Activated CD8-positive, alpha-beta memory T cell treated with anti-CD3 and anti-CD28 coated beads, Interleukin-2, amount 10 ng/mL, durations not matched to agents 7 days and 5 days (primary cell): ENCODE results near the gene ATP11A. TPM values are rescaled to one million over a fixed set of nuclear protein-coding genes. Genes with fewer than 3 reads are reported as not detected.

ENCODE experiments used
- ATAC-seq: fragments of 150-1000 bp; cut with Tn5 transposase; one replicate; pipeline ENCODE4 v1.10.0; 2021; ENCODE audit warnings: moderate library complexity
- CTCF ChIA-PET: fragments of 350-600 bp; sonication (Branson Sonifier 250); formaldehyde crosslinking; loops from one replicate; lab custom pipeline; 2021; ENCODE audit warnings: antibody characterized with exemption; lab: Charles Lee
- DNase-seq: peaks from one replicate; pipeline ENCODE4 v3.0.0-alpha.2; 2020
- H3K27ac Mint-ChIP-seq: one replicate; pipeline ENCODE4 v1.8.0; 2021; ENCODE audit warnings: mild to moderate bottlenecking, mixed read lengths
- H3K27me3 Mint-ChIP-seq: one replicate; pipeline ENCODE4 v1.8.0; 2021; ENCODE audit warnings: mixed read lengths
- H3K36me3 Mint-ChIP-seq: one replicate; pipeline ENCODE4 v1.8.0; 2021; ENCODE audit warnings: mild to moderate bottlenecking, mixed read lengths
- H3K4me1 Mint-ChIP-seq: one replicate; pipeline ENCODE4 v1.8.0; 2021; ENCODE audit warnings: mixed read lengths
- H3K4me3 Mint-ChIP-seq: one replicate; pipeline ENCODE4 v1.8.0; 2021; ENCODE audit warnings: mild to moderate bottlenecking, moderate library complexity, mixed read lengths
- H3K9me3 Mint-ChIP-seq: one replicate; pipeline ENCODE4 v1.8.0; 2022; ENCODE audit warnings: low read depth, mixed read lengths
- total RNA-seq, 2 experiments: library from RNA; stranded (reverse); gene quantifications; one replicate each; pipeline ENCODE4 v1.2.3, GENCODE V29; 2021

ATP11A gene
- total RNA-seq, 2 experiments from 2014 or later: 40.0 to 43.5 TPM

DNA sequence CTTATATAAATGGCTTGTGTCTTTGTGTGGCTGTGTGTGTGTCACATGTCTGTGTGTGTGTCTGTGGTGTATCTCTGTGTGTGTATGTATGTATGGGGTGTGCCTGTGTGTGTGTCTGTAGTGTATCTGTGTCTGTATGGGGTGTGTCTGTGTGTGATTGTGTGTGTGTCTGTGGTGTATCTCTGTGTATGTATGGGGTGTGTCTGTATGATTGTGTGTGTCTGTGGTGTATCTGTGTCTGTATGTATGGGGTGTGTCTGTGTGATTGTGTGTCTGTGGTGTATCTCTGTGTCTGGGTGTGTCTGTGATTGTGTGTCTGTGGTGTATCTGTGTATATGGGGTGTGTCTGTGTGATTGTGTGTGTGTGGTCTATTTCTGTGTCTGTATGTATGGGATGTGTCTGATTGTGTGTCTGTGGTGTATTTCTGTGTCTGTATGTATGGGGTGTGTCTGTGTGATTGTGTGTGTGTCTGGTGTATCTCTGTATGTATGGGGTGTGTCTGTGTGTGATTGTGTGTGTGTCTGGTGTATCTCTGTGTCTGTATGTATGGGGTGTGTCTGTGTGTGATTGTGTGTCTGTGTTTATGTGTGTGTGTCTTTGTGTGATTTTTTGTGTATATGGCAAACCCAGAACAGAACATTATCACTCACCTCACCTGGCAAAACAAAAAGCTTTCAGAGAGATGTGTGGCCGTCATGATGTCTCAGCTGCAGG, 223.0 kb downstream of the ATP11A start:
- H3K4me1 Mint-ChIP-seq: no peaks in the 10 kb centered on the region
- no peak overlapping the region for H3K4me3 Mint-ChIP-seq
- no peak for ATAC-seq
- no peaks in the 10 kb centered on the region for H3K27me3 Mint-ChIP-seq
- DNase-seq: no peak
- CTCF ChIA-PET: no interaction called here
- no peaks in the 10 kb centered on the region for H3K36me3 Mint-ChIP-seq
- no peaks in the 10 kb centered on the region for H3K9me3 Mint-ChIP-seq
- H3K27ac Mint-ChIP-seq: no peak overlapping the region

DNA sequence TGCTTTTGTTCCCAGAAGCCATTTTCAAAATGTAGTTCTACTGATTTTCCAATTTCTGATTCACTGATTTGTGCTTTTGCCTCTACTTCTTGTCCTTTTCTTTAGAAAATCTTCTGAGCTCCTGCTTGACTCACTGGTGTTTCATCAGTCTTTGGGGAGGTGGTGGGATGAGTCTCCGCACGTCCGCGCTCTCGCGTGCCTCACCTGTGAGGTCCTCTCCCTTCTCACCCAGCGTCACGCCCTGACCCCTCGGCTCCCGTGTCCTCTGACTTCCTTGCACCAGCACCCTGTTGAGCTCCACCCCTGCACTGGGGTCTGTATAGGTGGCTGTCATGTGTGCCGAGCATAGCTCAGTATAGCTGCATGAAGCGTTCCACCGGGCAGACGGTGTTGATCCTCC, 226.5 kb downstream of the ATP11A start:
- Mint-ChIP-seq H3K4me1 (no peaks in the 10 kb centered on the region), H3K27ac (no peak overlapping the region), H3K4me3 (no peak overlapping the region), H3K27me3 (no peaks in the 10 kb centered on the region), H3K9me3 (no peaks in the 10 kb centered on the region), H3K36me3 (no peaks in the 10 kb centered on the region)
- no peak for ATAC-seq
- DNase-seq: no peak
- CTCF ChIA-PET: no interaction called here

DNA sequence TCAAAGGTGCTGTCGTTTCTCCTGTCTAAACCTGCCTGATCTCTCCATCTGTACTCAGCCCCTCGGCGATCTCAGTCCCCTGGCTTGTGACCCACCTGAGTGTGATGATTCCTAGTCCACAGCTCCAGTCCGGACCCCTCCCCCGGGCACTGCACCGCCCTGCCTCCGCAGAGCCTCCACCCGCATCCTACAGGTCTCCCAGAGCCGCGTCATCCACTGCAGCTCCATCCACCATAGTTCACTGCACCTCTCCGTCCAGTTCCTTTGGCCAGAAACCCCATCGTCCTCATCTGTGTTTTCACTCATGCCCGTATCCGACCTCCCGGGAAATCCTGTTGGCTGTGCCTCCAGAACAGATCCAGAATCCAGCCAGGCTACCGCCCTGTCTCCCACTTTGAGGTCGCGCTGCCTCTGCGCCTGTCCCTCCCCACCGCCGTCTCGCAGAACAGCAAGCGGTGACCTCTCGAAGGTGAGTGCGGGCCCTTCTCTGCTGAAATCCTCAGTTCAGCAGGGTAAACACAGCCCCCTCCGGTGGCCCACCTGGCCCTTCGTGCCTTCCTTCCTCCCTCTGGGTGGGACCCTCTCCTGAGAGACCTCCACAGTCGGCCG, 227.3 kb downstream of the ATP11A start:
- no peak for DNase-seq
- Mint-ChIP-seq H3K27me3 (no peaks in the 10 kb centered on the region), H3K4me3 (no peak overlapping the region), H3K27ac (no peak overlapping the region), H3K36me3 (no peaks in the 10 kb centered on the region), H3K4me1 (no peaks in the 10 kb centered on the region), H3K9me3 (no peaks in the 10 kb centered on the region)
- CTCF ChIA-PET: no interaction called here
- ATAC-seq: no peak

DNA sequence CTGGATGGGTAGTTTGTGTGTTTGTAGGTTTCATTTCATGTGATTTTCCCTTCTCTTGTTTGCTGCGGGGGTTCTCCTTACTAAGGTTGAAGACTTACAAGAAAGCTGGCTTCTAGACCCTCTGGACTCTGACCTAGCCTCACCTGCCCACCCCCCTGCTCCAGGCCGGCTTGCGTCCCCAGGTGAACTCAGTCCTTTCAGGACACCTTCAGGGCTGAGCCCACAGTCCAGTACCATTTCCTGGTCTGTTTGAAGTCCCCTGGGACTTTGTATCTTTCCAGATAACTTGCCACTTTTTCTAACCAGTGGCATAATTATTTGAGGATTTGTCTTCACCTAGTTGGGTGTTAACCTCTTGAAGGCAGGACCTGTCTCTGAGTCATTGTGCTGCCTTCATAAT, 227.9 kb downstream of the ATP11A start:
- no peaks in the 10 kb centered on the region for H3K9me3 Mint-ChIP-seq
- DNase-seq: no peak
- H3K36me3 Mint-ChIP-seq: no peaks in the 10 kb centered on the region
- H3K4me1 Mint-ChIP-seq: no peaks in the 10 kb centered on the region
- ATAC-seq: no peak
- H3K27ac Mint-ChIP-seq: no peak overlapping the region
- H3K4me3 Mint-ChIP-seq: no peak overlapping the region
- CTCF ChIA-PET: no interaction called here
- no peaks in the 10 kb centered on the region for H3K27me3 Mint-ChIP-seq

DNA sequence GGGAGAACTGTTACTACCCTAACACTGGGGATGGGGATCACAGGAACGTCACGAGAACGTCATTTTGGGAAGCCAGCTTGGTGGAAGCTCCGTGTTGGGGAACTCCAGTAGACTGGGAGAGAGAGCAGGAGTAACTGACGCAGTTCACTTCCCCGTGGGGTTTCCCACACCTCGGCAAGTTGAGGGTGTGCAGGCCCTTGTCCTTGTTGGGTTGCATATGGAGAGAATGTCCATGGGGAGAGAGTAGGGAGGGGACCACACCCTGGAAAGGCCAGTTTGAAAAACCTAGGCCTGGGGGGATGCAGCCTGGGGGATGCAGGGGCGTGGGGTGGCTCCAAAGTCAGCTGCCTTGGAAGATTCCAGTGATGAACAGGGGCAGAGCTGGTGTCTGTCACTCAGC, 228.4 kb downstream of the ATP11A start:
- no peaks in the 10 kb centered on the region for H3K9me3 Mint-ChIP-seq
- no peak overlapping the region for H3K27ac Mint-ChIP-seq
- no peaks in the 10 kb centered on the region for H3K36me3 Mint-ChIP-seq
- H3K4me3 Mint-ChIP-seq: no peak overlapping the region
- H3K27me3 Mint-ChIP-seq: no peaks in the 10 kb centered on the region
- no peak for ATAC-seq
- CTCF ChIA-PET: no interaction called here
- no peaks in the 10 kb centered on the region for H3K4me1 Mint-ChIP-seq
- DNase-seq: no peak

DNA sequence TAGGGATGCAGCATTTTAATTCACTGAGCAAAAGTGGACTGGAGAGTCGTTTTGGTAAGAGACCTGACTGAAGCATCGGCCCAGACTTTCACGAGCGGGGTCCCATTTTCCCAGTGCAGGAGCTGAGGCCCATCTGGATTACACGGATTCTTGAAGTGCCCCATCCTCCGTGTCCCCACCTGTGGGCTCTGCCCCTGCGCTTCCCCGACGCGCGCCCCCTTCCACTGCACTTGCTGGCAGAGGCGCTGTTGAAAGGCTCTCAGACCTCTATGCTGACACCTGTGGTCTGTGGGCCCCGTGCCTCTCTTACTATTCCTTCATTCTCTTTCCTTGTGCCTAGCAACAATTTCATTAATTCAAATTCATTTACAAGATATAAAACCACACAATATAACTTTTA, 228.9 kb downstream of the ATP11A start:
- H3K4me3 Mint-ChIP-seq: no peak overlapping the region
- no peaks in the 10 kb centered on the region for H3K9me3 Mint-ChIP-seq
- H3K36me3 Mint-ChIP-seq: no peaks in the 10 kb centered on the region
- no peak for ATAC-seq
- CTCF ChIA-PET: no interaction called here
- H3K4me1 Mint-ChIP-seq: no peaks in the 10 kb centered on the region
- H3K27me3 Mint-ChIP-seq: peaks cover 3% of the 10 kb centered on the region
- no peak overlapping the region for H3K27ac Mint-ChIP-seq
- no peak for DNase-seq

DNA sequence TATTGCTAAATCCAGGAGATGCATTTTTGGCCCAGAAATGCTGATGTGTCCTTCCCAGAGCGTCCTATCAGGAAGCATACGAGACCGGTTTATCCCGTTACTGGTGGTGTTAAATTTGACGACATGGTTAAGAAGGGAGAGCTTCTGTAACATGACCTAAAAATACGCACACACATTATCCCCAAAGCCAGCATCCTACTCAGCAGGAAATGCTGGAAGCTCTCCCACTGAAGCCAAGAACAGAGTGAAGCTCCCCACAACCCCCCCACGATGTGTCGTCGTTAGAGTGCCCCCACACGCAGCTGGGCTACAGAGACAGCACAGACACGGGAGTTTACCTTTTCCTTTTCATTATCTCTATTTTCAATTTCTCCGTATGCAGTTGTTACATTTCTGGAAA, 234.1 kb downstream of the ATP11A start:
- no peak for DNase-seq
- H3K4me3 Mint-ChIP-seq: no peak overlapping the region
- H3K36me3 Mint-ChIP-seq: no peaks in the 10 kb centered on the region

DNA sequence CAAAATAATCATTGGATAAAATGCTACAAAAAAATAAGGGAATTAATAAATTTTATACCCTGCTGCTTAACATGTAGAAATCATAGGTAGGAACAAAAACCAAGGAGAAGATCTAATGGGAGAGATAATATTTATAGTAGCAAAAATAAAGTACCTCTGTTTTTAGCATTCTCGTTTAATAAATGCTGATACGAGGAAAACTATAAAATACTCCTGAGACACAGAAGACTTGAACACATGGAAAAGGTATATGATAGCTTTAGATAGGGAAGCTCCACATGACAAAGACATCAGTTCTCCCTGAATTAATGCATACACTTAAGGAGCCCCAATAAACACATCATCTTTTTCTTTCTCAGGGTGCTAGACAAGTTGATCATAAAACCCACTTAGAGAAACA, 234.5 kb downstream of the ATP11A start:
- DNase-seq: no peak
- CTCF ChIA-PET: no interaction called here
- H3K4me3 Mint-ChIP-seq: no peak overlapping the region
- peaks cover 6% of the 10 kb centered on the region for H3K4me1 Mint-ChIP-seq
- ATAC-seq: no peak
- peaks cover 27% of the 10 kb centered on the region for H3K27me3 Mint-ChIP-seq
- H3K27ac Mint-ChIP-seq: no peak overlapping the region
- no peaks in the 10 kb centered on the region for H3K9me3 Mint-ChIP-seq
- no peaks in the 10 kb centered on the region for H3K36me3 Mint-ChIP-seq

More for the DNA sequence above, 234.1 kb downstream of the ATP11A start:
- Mint-ChIP-seq H3K27me3 (peaks cover 23% of the 10 kb centered on the region), H3K9me3 (no peaks in the 10 kb centered on the region), H3K27ac (no peak overlapping the region), H3K4me1 (peaks cover 2% of the 10 kb centered on the region)
- ATAC-seq: no peak
- CTCF ChIA-PET: no interaction called here

DNA sequence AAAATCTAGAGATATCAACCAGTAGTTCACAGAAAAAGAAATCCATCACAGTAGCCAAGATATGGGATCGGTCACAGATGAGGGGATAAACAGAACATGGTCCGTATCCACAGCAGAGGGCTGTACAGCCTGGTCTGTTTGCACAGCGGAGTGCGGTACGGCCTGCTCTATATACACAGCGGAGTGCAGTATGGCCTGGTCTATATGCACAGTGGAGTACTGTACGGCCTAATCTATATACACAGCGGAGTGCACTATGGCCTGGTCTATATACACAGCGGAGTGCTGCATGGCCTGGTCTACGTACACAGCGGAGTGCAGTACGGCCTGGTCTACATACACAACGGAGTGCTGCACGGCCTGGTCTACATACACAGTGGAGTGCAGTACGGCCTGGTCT, 236.2 kb downstream of the ATP11A start:
- Mint-ChIP-seq H3K36me3 (no peaks in the 10 kb centered on the region), H3K4me3 (no peak overlapping the region), H3K9me3 (no peaks in the 10 kb centered on the region), H3K27me3 (peaks cover 38% of the 10 kb centered on the region), H3K27ac (no peak overlapping the region), H3K4me1 (peaks cover 17% of the 10 kb centered on the region)
- DNase-seq (no peak), ATAC-seq (no peak)
- CTCF ChIA-PET: no interaction called here

DNA sequence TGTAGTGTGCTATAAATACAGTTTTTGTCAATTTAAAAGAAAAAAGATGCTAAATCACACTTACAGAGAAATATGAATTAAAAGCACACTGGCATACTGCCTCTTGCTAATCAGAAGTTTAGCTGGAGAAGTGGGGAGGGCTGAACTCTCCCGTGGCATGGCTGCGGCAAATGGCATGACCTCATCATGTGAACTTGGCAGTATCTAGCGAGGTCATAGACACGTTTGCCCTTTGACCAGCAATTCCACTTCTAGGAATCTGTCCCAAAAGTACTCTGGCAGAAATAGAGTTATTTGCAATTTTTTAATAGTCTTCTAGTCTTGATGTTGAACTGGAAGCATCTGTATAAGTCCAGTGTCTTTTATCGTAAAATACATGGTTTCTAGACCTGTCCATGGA, 237.2 kb downstream of the ATP11A start:
- H3K36me3 Mint-ChIP-seq: no peaks in the 10 kb centered on the region
- no peak overlapping the region for H3K27ac Mint-ChIP-seq
- H3K4me1 Mint-ChIP-seq: peaks cover 17% of the 10 kb centered on the region
- CTCF ChIA-PET: no interaction called here
- no peak for DNase-seq
- H3K4me3 Mint-ChIP-seq: no peak overlapping the region
- peaks cover 38% of the 10 kb centered on the region for H3K27me3 Mint-ChIP-seq
- H3K9me3 Mint-ChIP-seq: no peaks in the 10 kb centered on the region
- ATAC-seq: no peak

DNA sequence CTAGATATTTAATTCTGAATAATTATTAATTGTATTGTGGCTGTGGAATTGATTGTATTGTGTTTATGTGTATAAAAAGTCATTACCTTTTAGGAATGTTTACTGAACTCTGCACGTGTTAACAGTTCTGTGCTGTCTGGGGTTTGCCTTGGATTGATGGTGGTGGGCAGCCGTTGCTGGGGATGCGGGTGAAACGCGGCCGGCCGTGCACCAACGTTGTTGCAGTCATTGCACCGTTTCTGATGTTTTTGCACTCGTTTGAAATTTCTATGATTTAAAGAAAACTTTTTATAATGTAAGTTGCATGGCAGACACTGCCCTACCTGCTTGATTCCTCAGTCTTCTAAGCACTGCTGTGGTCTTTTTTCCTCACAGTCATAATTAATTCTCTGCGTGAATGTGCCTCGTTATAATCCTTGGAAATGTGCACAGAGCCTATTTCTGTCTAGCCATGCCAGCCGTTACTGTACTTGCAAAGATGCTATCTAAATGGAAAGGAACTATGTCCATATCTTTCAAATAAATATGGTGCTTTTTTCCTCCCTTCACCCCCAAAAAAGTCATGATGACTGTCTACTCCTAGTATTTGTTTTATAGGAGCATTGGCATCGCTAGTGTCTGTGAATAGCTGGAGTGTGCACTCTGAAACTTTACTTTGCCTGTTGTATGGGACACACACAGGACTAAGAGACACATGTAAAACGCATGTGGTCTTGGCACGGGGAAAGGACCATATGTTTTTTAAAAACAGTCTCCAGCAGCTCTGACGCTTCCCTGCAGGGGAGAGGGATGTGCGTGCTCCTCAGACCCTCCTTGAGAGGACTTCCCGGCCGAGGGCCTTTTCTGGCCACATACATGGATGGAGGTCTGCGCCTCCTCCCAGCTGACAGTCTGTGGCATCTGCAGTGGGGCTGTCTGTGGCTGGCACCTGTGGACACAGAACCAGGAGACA, 238.5 kb downstream of the ATP11A start:
- H3K4me3 Mint-ChIP-seq: no peak overlapping the region
- CTCF ChIA-PET: interaction anchor here (1.7 kb wide), 1 partner anchor 15 kb away, joined by 3 read pairs; no protein-coding TSS in a partner anchor
- DNase-seq (no peak), ATAC-seq (no peak)
- no peaks in the 10 kb centered on the region for H3K36me3 Mint-ChIP-seq
- H3K4me1 Mint-ChIP-seq: peaks cover 17% of the 10 kb centered on the region
- no peak overlapping the region for H3K27ac Mint-ChIP-seq
- no peaks in the 10 kb centered on the region for H3K9me3 Mint-ChIP-seq
- H3K27me3 Mint-ChIP-seq: peaks cover 38% of the 10 kb centered on the region

DNA sequence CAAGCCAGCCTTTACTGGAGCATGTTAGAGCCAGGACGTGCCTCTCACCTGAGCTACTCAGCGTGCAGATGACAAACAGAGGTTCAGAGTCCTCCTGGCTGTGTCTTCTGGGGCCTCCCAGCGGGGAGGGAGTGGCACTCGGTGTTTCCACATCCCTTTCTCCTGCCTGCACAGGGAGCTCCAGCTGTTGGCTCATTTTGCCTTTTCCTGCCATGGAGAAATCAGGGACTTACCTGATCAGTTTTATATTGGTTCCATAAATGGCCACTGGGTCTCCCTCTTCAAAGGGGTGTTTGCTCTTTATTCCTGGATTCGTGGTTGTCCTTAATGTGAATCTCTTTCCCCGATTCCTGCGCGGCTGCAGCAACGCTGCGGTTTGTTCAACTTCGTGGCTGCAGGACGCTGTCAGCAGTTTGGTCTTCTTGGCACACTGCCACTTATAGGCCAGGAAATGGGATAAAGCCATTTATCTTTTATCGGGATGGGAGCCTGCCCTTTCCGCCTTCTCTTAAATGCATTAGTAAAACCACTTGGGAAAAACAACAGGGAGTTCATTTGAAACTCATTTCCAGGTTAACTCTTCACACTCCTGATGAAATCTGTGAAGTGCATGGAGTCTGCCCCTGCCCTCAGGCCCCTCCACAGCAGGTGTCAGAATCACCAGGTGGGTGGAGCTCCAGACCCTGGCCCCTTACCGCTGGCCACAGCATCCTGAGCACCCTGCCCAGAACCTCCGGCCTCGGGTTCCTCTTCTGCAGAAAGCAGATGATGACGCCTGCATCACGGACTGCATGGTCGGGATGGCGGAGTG, 239.3 kb downstream of the ATP11A start:
- no peak for DNase-seq
- ATAC-seq: peak; percentile 33
- CTCF ChIA-PET: interaction anchor here (1.0 to 1.7 kb wide), 2 partner anchors 14 to 100 kb away, joined by 3 read pairs; no protein-coding TSS in a partner anchor
- H3K27ac Mint-ChIP-seq: no peak overlapping the region
- H3K4me3 Mint-ChIP-seq: peak overlapping the region; percentile 1
- H3K27me3 Mint-ChIP-seq: peaks cover 34% of the 10 kb centered on the region
- H3K4me1 Mint-ChIP-seq: peaks cover 17% of the 10 kb centered on the region
- H3K36me3 Mint-ChIP-seq: no peaks in the 10 kb centered on the region
- no peaks in the 10 kb centered on the region for H3K9me3 Mint-ChIP-seq

DNA sequence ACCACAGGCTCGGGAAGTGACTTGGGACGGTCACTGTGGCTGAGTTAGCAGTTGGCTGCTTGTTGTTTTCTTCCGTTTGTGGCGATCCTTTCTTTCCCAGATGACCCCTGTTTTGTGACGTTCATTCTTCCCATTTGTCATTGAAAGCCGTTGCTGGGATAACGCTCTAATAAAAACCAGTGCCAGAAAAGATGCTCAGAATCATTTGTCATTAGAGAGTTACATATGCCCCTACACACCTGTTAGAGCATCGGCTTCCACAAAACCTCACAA, 239.9 kb downstream of the ATP11A start:
- H3K4me3 Mint-ChIP-seq: peak overlapping the region; percentile 1
- H3K4me1 Mint-ChIP-seq: peaks cover 17% of the 10 kb centered on the region
- CTCF ChIA-PET: interaction anchor here (1.0 to 1.7 kb wide), 2 partner anchors 13 to 100 kb away, joined by 3 read pairs; no protein-coding TSS in a partner anchor

More for the DNA sequence above, 239.9 kb downstream of the ATP11A start:
- no peak for DNase-seq
- H3K27ac Mint-ChIP-seq: no peak overlapping the region
- no peaks in the 10 kb centered on the region for H3K9me3 Mint-ChIP-seq
- peaks cover 34% of the 10 kb centered on the region for H3K27me3 Mint-ChIP-seq
- no peaks in the 10 kb centered on the region for H3K36me3 Mint-ChIP-seq
- ATAC-seq: no peak
